ENCODE measurements around the gene SPDYE1. TPM values are rescaled to one million over a fixed set of nuclear protein-coding genes. Genes with fewer than 3 reads are reported as not detected.
A peak's percentile ranks its signal among the peaks of the same experiment; 100 is the strongest.

The SPDYE1 gene
- total and polyA plus RNA-seq, 4 donors, result 0.71 TPM; not detected in 3

DNA sequence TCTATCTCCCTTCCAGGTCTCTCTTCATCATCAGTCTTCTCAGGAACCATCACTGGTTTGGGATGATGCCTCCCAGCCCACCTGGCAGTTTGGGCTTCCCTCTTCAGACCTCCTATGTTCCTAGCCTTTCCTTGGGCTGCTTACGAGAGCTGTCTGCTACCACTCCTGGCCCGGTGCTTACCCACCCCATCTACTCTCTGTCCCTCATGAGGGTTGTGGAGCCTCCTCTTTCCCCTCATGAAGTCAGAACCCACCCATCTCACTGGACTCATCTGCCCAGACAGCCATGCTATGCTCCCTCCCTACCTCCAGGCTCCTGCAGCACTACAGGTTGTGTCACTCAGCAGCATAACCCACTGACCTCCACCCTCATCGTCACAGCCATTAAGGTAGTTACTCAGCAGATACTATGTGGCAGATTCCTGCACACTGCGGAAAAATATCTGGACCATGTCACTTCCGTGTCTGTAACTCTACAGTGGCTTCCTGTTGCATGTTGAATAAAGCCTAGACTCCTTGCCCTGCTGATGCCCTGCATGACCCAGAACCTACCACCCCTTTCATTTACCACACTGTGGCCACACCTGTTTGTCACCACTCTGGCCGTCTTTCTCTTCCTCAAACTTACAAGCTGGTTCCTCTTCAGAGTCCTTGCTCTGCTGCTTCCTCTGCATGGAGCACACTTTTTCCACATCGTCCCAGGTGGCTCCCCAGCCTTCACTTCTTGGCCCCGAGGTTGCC lies 48.8 kb downstream of the SPDYE1 start:
- H3K36me3 ChIP-seq (ENCODE audit: control insufficient read depth in 4 of 4, insufficient read depth in 3 of 4, low read depth in 1 of 4, low read length in 3 of 4), result peaks cover 5 to 18% (median 11%) of the 10 kb centered on the region in 4 donors
- peak overlapping the region; percentile 55 to 91 for H3K27ac ChIP-seq (ENCODE audit: low read depth in 1 of 2, low read length in 2 of 2)
- peaks cover 8 to 31% (median 23%) of the 10 kb centered on the region in 4 donors for H3K4me1 ChIP-seq (ENCODE audit: control insufficient read depth in 4 of 4, insufficient read depth in 4 of 4, low read length in 3 of 4)
- no peak for DNase-seq (ENCODE audit: low spot score)
- 78% methylated on average over 8 of the region's 8 CpGs for WGBS
- H3K9ac ChIP-seq (ENCODE audit: low read depth in 1 of 2, low read length in 2 of 2), result no peak overlapping the region
- no peak overlapping the region for H3K4me3 ChIP-seq (ENCODE audit: low read depth in 1 of 3, low read length in 3 of 3)
- H3K27me3 ChIP-seq (ENCODE audit: control insufficient read depth in 4 of 4, insufficient read depth in 4 of 4, low read length in 3 of 4), result no peaks in the 10 kb centered on the region
- TF ChIP-seq HNF4A (conservative IDR thresholded peaks at IDR 0.05), result no peak
- peak in 1 of 2 donors; percentile 23 for TF ChIP-seq EGR1 (IDR thresholded peaks at IDR 0.05; ENCODE audit: low read depth in 2 of 2)
- peak; percentile 23 to 43 for TF ChIP-seq GABPA (IDR thresholded peaks at IDR 0.05 in 1 of 2, conservative IDR thresholded peaks at IDR 0.05 in 1 of 2)
- no peaks in the 10 kb centered on the region for H3K9me3 ChIP-seq (ENCODE audit: control insufficient read depth in 4 of 4, low read length in 3 of 4)

DNA sequence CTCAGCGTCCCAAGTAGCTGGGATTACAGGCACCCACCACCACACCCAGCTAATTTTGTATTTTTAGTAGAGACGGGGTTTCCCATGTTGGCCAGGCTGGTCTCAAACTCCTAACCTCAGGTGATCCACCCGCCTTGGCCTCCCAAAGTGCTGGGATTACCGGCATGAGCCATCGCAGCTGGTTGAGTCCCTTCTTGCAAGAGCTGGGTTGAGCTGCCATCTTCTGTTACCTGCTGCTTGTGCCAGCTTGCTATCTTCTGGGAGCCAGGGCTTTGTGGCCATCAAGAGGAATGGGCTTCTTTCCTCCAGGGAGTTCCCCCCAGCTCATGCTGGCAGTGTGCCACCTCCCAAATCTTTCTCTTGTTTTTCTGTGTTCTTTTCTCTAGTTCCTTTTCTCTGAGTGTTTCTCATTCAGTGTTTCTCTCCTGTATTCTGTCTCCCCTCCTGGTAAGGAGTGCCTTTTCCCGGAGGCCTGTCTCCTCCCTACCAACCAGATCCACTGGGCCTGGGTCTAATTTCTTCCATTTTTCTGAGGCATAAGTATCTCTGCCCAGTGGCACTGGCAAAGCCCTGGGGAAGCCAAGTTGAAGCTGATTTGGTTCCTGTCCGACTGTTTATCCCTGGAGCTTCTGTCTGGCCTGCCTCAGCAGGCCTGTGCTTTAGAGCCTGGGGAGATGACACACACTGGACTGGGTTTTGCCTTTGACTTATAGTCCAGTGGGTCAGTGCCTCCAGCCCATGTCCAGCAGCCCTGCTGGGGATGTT lies 50.5 kb downstream of the SPDYE1 start:
- 96% methylated on average over 7 of the region's 7 CpGs for WGBS

More for the DNA sequence above, 50.5 kb downstream of the SPDYE1 start:
- H3K9ac ChIP-seq (ENCODE audit: low read depth in 1 of 2, low read length in 2 of 2), result no peak overlapping the region
- peaks cover 8 to 31% (median 23%) of the 10 kb centered on the region in 4 donors for H3K4me1 ChIP-seq (ENCODE audit: control insufficient read depth in 4 of 4, insufficient read depth in 4 of 4, low read length in 3 of 4)
- no peak overlapping the region for H3K4me3 ChIP-seq (ENCODE audit: low read depth in 1 of 3, low read length in 3 of 3)
- no peaks in the 10 kb centered on the region for H3K27me3 ChIP-seq (ENCODE audit: control insufficient read depth in 4 of 4, insufficient read depth in 4 of 4, low read length in 3 of 4)
- no peak overlapping the region for H3K27ac ChIP-seq (ENCODE audit: low read depth in 1 of 2, low read length in 2 of 2)
- no peaks in the 10 kb centered on the region for H3K9me3 ChIP-seq (ENCODE audit: control insufficient read depth in 4 of 4, low read length in 3 of 4)
- TF ChIP-seq SP1 (IDR thresholded peaks at IDR 0.05), result no peak
- TF ChIP-seq HNF4A (conservative IDR thresholded peaks at IDR 0.05), result no peak
- TF ChIP-seq, protein P1, sequence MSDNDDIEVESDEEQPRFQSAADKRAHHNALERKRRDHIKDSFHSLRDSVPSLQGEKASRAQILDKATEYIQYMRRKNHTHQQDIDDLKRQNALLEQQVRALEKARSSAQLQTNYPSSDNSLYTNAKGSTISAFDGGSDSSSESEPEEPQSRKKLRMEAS (IDR thresholded peaks at IDR 0.05), result no peak
- no peak for TF ChIP-seq RXRA (IDR thresholded peaks at IDR 0.05)
- no peak for TF ChIP-seq JUND (IDR thresholded peaks at IDR 0.05)
- TF ChIP-seq, protein P2, sequence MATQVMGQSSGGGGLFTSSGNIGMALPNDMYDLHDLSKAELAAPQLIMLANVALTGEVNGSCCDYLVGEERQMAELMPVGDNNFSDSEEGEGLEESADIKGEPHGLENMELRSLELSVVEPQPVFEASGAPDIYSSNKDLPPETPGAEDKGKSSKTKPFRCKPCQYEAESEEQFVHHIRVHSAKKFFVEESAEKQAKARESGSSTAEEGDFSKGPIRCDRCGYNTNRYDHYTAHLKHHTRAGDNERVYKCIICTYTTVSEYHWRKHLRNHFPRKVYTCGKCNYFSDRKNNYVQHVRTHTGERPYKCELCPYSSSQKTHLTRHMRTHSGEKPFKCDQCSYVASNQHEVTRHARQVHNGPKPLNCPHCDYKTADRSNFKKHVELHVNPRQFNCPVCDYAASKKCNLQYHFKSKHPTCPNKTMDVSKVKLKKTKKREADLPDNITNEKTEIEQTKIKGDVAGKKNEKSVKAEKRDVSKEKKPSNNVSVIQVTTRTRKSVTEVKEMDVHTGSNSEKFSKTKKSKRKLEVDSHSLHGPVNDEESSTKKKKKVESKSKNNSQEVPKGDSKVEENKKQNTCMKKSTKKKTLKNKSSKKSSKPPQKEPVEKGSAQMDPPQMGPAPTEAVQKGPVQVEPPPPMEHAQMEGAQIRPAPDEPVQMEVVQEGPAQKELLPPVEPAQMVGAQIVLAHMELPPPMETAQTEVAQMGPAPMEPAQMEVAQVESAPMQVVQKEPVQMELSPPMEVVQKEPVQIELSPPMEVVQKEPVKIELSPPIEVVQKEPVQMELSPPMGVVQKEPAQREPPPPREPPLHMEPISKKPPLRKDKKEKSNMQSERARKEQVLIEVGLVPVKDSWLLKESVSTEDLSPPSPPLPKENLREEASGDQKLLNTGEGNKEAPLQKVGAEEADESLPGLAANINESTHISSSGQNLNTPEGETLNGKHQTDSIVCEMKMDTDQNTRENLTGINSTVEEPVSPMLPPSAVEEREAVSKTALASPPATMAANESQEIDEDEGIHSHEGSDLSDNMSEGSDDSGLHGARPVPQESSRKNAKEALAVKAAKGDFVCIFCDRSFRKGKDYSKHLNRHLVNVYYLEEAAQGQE (IDR thresholded peaks at IDR 0.05), result no peak
- TF ChIP-seq, protein P3, sequence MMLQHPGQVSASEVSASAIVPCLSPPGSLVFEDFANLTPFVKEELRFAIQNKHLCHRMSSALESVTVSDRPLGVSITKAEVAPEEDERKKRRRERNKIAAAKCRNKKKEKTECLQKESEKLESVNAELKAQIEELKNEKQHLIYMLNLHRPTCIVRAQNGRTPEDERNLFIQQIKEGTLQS (IDR thresholded peaks at IDR 0.05), result no peak
- TF ChIP-seq RAD21 (IDR thresholded peaks at IDR 0.05), result no peak
- no peak for TF ChIP-seq NR2F2 (IDR thresholded peaks at IDR 0.05)
- no peak for TF ChIP-seq FOXA2 (IDR thresholded peaks at IDR 0.05)
- TF ChIP-seq, protein P4, sequence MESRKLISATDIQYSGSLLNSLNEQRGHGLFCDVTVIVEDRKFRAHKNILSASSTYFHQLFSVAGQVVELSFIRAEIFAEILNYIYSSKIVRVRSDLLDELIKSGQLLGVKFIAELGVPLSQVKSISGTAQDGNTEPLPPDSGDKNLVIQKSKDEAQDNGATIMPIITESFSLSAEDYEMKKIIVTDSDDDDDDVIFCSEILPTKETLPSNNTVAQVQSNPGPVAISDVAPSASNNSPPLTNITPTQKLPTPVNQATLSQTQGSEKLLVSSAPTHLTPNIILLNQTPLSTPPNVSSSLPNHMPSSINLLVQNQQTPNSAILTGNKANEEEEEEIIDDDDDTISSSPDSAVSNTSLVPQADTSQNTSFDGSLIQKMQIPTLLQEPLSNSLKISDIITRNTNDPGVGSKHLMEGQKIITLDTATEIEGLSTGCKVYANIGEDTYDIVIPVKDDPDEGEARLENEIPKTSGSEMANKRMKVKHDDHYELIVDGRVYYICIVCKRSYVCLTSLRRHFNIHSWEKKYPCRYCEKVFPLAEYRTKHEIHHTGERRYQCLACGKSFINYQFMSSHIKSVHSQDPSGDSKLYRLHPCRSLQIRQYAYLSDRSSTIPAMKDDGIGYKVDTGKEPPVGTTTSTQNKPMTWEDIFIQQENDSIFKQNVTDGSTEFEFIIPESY (IDR thresholded peaks at IDR 0.05), result no peak
- no peak for TF ChIP-seq HNF4G (IDR thresholded peaks at IDR 0.05)
- no peak for TF ChIP-seq FOXA1 (IDR thresholded peaks at IDR 0.05)
- no peak for TF ChIP-seq YY1 (IDR thresholded peaks at IDR 0.05)
- TF ChIP-seq, protein P5, sequence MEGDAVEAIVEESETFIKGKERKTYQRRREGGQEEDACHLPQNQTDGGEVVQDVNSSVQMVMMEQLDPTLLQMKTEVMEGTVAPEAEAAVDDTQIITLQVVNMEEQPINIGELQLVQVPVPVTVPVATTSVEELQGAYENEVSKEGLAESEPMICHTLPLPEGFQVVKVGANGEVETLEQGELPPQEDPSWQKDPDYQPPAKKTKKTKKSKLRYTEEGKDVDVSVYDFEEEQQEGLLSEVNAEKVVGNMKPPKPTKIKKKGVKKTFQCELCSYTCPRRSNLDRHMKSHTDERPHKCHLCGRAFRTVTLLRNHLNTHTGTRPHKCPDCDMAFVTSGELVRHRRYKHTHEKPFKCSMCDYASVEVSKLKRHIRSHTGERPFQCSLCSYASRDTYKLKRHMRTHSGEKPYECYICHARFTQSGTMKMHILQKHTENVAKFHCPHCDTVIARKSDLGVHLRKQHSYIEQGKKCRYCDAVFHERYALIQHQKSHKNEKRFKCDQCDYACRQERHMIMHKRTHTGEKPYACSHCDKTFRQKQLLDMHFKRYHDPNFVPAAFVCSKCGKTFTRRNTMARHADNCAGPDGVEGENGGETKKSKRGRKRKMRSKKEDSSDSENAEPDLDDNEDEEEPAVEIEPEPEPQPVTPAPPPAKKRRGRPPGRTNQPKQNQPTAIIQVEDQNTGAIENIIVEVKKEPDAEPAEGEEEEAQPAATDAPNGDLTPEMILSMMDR (IDR thresholded peaks at IDR 0.05; ENCODE audit: low read depth, low read length, missing input control), result no peak
- H3K36me3 ChIP-seq (ENCODE audit: control insufficient read depth in 4 of 4, insufficient read depth in 3 of 4, low read depth in 1 of 4, low read length in 3 of 4), result peaks cover 12 to 32% (median 17%) of the 10 kb centered on the region in 4 donors
- DNase-seq (ENCODE audit: low spot score), result no peak
